GM13976 (cell line): ENCODE measurements around the gene OSBPL5.
"Not testable (repeated sequence)": the region's sequence is repeated elsewhere in the genome, so short reads cannot be mapped to it uniquely, and the experiment has no call there.

Experiments
- DNase-seq: peaks from one replicate; pipeline ENCODE4 v3.0.0; 2012; ENCODE audit warnings: low spot score
- CTCF ChIP-seq: IDR thresholded peaks from 2 replicates; pipeline ENCODE4 v1.5.1; 2012; ENCODE audit warnings: borderline replicate concordance, mild to moderate bottlenecking; ENCODE audit not compliant: insufficient read depth; ENCODE audit errors: extremely low read depth, missing control alignments, control extremely low read depth
- in situ Hi-C: fragments of 300-500 bp; cut with MboI; formaldehyde crosslinking; loops from one replicate; pipeline ENCODE4 v1.12.0; 2022; ENCODE audit warnings: low sequenced_read_pairs, mixed read lengths, inconsistent platforms; ENCODE audit not compliant: unreplicated experiment

Gene OSBPL5

DNA sequence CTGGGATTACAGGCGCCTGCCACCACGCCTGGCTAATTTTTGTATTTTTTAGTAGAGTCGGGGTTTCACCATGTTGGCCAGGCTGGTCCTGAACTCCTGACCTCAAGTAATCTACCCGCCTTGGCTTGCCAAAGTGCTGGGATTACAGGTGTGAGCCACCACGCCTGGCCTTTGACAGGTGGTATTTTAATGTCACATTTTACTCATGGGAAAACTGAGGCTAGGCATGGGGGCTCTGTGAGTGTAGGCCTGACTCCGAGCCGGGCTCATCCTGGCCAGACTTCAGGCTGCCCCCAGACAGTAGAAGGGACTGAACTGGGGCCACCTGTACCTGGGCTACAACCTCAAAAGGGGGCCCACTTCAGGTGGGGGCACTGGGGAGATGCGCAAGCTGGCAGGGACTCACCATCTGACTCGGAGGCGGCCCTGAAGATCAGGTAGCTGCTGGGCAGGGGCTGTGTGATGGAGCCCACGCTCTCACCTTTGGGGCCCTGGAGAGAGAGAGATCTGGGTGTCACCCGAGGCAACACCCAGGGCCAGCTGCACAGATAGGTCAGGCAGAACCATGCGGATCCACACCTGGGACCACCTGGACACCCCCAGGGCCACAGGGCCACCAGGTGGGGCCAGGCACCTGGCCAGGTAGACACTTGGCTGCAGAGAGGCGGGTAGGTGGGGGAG lies 45.8 kb downstream of the OSBPL5 start:
- DNase-seq = no peak
- in situ Hi-C loops = no loop called here
- TF ChIP-seq CTCF = no peak

DNA sequence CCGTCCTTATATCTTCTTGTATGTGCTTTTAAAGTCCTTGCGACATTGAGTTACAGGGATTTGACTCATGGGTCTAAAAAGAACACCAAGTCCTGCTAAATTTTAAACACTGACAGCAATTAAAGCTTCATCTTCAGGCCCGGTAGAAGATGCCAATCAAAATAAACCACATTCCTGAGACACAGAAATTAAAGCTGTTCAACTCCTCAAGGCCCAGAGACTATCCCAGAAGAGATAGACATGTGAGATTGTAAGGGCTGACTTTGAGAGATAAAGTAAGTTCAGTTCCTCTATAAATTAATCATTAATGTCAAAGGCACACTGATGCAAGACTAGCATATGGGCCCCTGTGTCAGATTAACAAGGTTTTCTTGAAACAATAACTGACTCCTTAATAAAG lies 49.8 kb downstream of the OSBPL5 start:
- no peak for DNase-seq
- no peak for TF ChIP-seq CTCF
- in situ Hi-C loops = no loop called here

GRCh38 chr11:3113661-3114060 lies 51.4 kb downstream of the OSBPL5 start:
- in situ Hi-C loops = not testable (repeated sequence)

GRCh38 chr11:3111919-3112690 lies 53.0 kb downstream of the OSBPL5 start:
- DNase-seq = no peak
- no peak for TF ChIP-seq CTCF
- in situ Hi-C loops = no loop called here

More at GRCh38 chr11:3113661-3114060, 51.4 kb downstream of the OSBPL5 start:
- not testable (repeated sequence) for DNase-seq

- no peak for TF ChIP-seq CTCF
- in situ Hi-C loops = no loop called here
- no peak for DNase-seq
Observed at GRCh38 chr11:3111466-3111865, 53.6 kb downstream of the OSBPL5 start.

- DNase-seq = peak; percentile 79
- in situ Hi-C loops = no loop called here
- peak; percentile 39 for TF ChIP-seq CTCF
Observed at GRCh38 chr11:3109921-3110706, 55.0 kb downstream of the OSBPL5 start.

- in situ Hi-C loops = no loop called here
- no peak for TF ChIP-seq CTCF
- no peak for DNase-seq
Observed at GRCh38 chr11:3109434-3109833, 55.7 kb downstream of the OSBPL5 start.
